ENCODE measurements around the gene ACAP2.

- TF ChIP-seq POLR2A (IDR thresholded peaks at IDR 0.05; ENCODE audit: low read length), result no peak
- no peak for TF ChIP-seq GATA1 (IDR thresholded peaks at IDR 0.05; ENCODE audit: low read depth, low read length)
Observed at GRCh38 chr3:195302431-195302830, 140.4 kb downstream of the ACAP2 start.
